Natural killer cell treated with Interleukin-12 subunit alpha and Interleukin-12 subunit beta and Interleukin-15 and Interleukin-18, amount 100 ng/mL, for 72 hours (primary cell): ENCODE data around the gene PRCD. TPM values are rescaled to one million over a fixed set of nuclear protein-coding genes. Genes with fewer than 3 reads are reported as not detected.
A peak's percentile ranks its signal among the peaks of the same experiment; 100 is the strongest.

Source experiments
- ATAC-seq, 2 donors: fragments of 150-1000 bp; cut with Tn5 transposase in 1 of 2; sonication (Bioruptor Pico), chemical (Tn5 transposase) in 1 of 2; 2 replicates each; pipeline ENCODE4 v1.10.0; 2021
- DNase-seq: peaks from one replicate; pipeline ENCODE4 v3.0.0; 2022; ENCODE audit warnings: low spot score
- H3K27ac Mint-ChIP-seq, 2 donors: 1 replicate in 1 of 2; 2 replicates in 1 of 2; pipeline ENCODE4 v1.8.0; 2022; ENCODE audit warnings: mixed read lengths in 2 of 2, mild to moderate bottlenecking in 1 of 2, moderate library complexity in 1 of 2
- H3K27me3 Mint-ChIP-seq, 2 donors: 1 replicate in 1 of 2; 2 replicates in 1 of 2; pipeline ENCODE4 v1.8.0; 2022; ENCODE audit warnings: mixed read lengths in 2 of 2
- H3K36me3 Mint-ChIP-seq: one replicate; pipeline ENCODE4 v1.8.0; 2022; ENCODE audit warnings: mixed read lengths
- H3K4me1 Mint-ChIP-seq, 2 donors: 1 replicate in 1 of 2; 2 replicates in 1 of 2; pipeline ENCODE4 v1.8.0; 2022; ENCODE audit warnings: low read depth in 2 of 2, mixed read lengths in 2 of 2, mild to moderate bottlenecking in 1 of 2
- H3K4me3 Mint-ChIP-seq: one replicate; pipeline ENCODE4 v1.8.0; 2022; ENCODE audit warnings: mixed read lengths
- H3K9me3 Mint-ChIP-seq: 2 replicates; pipeline ENCODE4 v1.8.0; 2022; ENCODE audit warnings: mixed read lengths
- total RNA-seq, 2 donors: library from RNA; stranded (reverse); gene quantifications; one replicate each; pipeline ENCODE4 v1.2.3, GENCODE V29; 2022

Gene PRCD
- total RNA-seq, 2 donors from 2014 or later = 0.78 TPM; not detected in 1

DNA sequence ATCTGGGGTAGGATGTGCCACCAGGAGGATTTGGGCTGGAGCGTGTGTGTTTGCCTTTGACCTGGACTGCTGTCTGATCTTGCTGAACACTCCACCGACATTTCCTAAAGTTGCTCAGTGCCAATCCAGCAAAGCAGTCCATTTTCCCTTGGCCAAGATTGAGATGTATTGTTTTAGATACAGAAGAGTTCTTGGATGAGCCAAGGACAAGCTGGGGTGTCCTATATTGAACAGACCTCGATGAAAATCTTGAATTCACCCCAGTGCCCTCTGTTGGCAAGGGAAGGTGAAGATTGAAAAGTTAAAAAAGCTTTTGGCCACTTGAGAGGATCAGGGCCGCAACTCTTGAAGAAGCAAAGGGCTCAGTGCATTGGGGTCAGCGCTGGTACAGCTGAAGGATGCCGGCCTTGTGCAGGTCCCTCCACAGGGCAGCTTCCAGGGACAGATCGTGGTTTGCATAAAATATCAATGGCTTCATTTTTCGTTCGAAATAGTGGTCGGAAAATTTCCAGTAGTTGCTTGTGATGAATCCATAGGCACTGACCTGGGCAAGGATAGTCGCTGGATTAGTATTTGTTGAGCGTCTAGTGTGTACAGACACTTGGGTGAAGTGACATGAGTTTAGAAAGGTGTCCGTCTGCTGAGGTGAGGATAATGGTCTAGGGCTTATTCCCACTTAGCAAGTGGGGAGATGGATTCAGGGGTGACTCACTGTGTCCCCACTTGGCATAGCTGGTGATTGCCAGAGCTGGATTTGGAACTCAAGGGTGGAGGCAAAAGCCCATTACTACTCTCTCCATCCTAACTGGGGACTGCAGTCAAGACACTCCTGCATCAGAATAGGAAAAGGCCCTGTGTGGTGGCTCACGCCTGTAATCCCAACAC lies 26.1 kb downstream of the PRCD start:
- Mint-ChIP-seq H3K9me3 (no peaks in the 10 kb centered on the region), H3K36me3 (peaks cover 26% of the 10 kb centered on the region), H3K4me3 (no peak overlapping the region), H3K27me3 (no peaks in the 10 kb centered on the region), H3K27ac (peak overlapping the region; percentile 4 to 78), H3K4me1 (peaks cover 44 to 50% of the 10 kb centered on the region in 2 donors)
- no peak for ATAC-seq
- DNase-seq = no peak

DNA sequence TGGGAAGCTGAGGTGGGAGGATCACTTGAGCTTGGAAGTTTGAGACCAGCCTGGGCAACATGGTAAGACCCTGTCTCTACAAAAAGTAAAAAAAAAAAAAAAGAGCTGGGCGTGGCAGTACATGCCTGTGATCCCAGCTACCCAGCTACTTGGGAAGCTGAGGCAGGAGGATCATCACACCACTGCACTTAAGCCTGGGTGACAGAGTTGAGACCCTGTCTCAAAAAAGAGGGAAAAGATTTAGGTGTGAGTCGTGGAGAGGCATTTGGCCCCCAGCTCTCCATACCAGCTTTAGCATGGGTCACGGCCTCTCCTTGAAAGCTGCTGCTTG lies 26.7 kb downstream of the PRCD start:
- Mint-ChIP-seq H3K27ac (peak overlapping the region; percentile 4 to 52), H3K36me3 (peaks cover 23% of the 10 kb centered on the region), H3K27me3 (no peaks in the 10 kb centered on the region), H3K4me3 (no peak overlapping the region), H3K4me1 (peaks cover 42 to 44% of the 10 kb centered on the region in 2 donors), H3K9me3 (no peaks in the 10 kb centered on the region)
- ATAC-seq (no peak), DNase-seq (no peak)

DNA sequence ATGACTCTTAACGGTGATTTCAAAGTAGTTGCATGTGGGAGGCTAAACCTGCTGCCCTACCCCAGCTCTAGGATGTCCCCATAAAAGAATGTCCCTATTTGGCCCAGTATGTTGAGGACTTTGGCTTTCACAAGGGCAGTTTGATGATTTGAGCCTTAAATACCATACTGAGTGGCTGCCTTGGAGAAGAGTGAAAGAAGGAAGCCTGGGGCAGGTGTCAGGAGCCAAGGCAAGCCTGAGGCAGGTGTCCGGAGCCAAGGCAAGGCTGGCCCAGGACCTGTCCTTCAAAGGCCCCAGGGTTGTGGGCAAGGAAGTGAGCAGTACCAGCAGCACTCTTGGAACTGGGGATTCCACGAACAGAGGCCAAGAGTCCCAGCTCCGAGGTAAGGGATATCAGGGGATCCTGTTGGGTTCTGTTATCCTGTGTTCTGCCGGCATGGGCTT lies 27.2 kb downstream of the PRCD start:
- H3K27ac Mint-ChIP-seq = peak overlapping the region; percentile 4 to 52
- H3K4me1 Mint-ChIP-seq = peaks cover 39% of the 10 kb centered on the region in 2 donors

DNA sequence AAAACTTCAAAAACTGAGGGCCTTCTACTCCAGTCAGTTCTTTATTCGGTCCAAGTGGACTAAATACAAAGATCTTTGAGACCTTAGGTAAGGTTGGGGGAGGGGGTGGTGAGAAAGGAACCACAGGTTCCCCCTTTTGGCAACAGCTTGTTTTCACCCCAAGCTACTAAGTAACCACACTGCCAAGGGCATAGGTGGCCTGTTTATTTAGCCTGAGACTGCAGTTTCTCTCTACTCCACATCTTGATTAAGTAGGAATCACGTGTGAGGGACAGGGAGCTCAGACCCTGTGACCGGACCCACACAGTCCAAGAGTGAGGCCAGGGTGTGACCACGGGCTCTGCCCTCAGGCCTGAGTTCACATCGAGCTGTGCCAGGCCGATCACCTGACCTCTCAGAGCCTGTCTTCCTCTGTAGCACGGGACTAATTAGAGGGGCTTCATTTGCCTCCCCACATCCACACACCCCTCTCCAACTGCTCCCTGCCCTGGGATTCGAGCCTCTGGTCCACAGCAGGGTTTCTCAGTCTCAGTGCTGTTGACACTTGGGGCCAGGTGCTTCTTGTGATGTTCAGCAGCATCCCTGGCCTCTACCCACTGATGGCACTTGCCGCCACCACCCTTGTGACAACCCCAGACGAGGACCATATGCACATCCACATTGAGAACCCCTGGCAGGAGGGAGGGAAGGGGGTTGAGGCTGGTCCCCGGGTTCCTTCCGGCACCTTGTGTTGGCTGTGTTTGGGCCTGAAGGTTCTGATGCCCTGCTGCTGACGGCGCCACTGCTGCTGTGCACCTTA lies 28.0 kb downstream of the PRCD start:
- Mint-ChIP-seq H3K9me3 (no peaks in the 10 kb centered on the region), H3K27ac (peak overlapping the region; percentile 15 to 51), H3K4me3 (no peak overlapping the region), H3K4me1 (peaks cover 35 to 36% of the 10 kb centered on the region in 2 donors), H3K36me3 (peaks cover 17% of the 10 kb centered on the region), H3K27me3 (no peaks in the 10 kb centered on the region)
- no peak for ATAC-seq
- DNase-seq = no peak

More for the DNA sequence above, 27.2 kb downstream of the PRCD start:
- DNase-seq = no peak
- peaks cover 19% of the 10 kb centered on the region for H3K36me3 Mint-ChIP-seq
- no peak for ATAC-seq
- H3K27me3 Mint-ChIP-seq = no peaks in the 10 kb centered on the region
- H3K4me3 Mint-ChIP-seq = no peak overlapping the region
- no peaks in the 10 kb centered on the region for H3K9me3 Mint-ChIP-seq

DNA sequence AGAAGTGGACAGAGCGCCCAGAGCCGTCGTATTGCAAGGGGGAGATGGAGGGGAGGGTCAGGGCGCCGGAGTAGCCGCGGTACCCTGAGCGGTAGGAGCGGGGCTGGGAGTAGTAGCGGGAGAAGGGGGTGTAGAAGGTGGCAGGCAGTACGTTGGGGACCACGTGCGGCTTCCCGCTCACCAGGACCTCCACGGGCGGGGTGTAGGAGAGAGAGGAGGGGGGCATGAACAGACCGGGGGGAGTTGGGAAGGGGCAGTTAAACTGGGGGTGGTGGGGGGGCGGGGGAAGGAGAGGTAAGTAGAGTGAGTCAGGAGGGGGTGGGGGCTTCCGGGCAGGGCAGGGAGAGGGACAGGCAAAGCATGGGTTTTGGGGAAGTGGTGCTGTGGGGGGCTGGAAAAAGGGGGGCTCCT lies 29.0 kb downstream of the PRCD start:
- H3K9me3 Mint-ChIP-seq = no peaks in the 10 kb centered on the region
- peak overlapping the region; percentile 15 to 51 for H3K27ac Mint-ChIP-seq
- DNase-seq = no peak
- no peak for ATAC-seq
- H3K27me3 Mint-ChIP-seq = no peaks in the 10 kb centered on the region
- peaks cover 30 to 31% of the 10 kb centered on the region in 2 donors for H3K4me1 Mint-ChIP-seq
- H3K36me3 Mint-ChIP-seq = peaks cover 13% of the 10 kb centered on the region
- no peak overlapping the region for H3K4me3 Mint-ChIP-seq

DNA sequence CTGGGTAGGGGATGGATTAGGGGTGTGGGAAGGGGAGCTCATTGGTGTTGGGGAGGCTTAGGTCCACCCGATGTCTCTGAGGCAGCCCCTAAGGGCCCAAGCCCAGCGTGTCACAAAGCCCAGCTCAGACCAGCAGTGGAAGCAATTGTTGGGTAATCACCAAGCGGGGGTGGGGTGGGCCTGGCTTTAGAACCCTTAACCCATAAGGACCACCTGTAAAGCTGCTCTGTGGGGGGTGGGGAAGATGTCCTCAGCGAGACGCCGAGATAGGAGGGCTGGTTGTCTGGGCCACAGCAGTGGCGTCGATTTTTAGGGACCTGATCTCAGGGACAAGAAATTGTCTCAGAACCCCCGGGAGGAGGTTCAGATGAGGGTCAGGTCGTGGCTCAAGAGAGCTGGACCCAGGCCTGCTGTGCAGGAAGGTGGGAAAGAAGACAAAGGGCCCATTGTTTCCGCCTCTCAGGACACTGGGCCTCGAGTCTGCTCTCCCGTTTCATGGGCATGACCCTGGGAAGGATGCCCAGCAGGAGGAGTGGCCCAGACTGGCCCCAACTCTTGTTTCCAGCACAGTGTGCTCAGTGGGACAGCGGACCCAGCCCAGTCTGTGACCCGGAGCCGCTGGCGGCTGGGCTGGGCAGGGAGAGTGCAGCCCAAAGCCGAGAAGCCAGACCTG lies 29.9 kb downstream of the PRCD start:
- H3K27ac Mint-ChIP-seq = no peak overlapping the region
- H3K4me1 Mint-ChIP-seq = peaks cover 30 to 31% of the 10 kb centered on the region in 2 donors
- peak in 1 of 2 donors; percentile 29 for ATAC-seq
- H3K27me3 Mint-ChIP-seq = no peaks in the 10 kb centered on the region
- no peaks in the 10 kb centered on the region for H3K9me3 Mint-ChIP-seq
- peaks cover 13% of the 10 kb centered on the region for H3K36me3 Mint-ChIP-seq
- DNase-seq = no peak
- no peak overlapping the region for H3K4me3 Mint-ChIP-seq

DNA sequence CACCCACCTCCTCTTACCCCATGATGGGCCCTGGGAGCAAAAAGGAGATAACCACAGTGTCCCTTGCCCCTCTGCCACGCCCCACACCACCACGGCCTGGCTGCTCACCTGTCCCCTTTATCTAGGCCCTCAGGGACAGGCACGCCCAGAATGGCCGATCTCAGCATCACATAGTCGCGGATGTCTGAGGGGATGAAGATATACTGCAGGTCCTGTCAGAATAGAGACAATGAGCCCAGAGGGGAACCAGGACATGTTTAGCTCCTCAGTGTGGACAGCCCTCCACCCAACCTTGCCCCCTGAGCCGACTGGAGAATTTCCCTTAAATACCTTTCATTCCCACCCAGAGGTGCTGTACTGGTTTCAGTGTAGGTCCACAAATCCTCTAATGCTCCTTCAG lies 30.6 kb downstream of the PRCD start:
- Mint-ChIP-seq H3K36me3 (peaks cover 9% of the 10 kb centered on the region), H3K4me1 (peaks cover 28 to 29% of the 10 kb centered on the region in 2 donors), H3K27ac (no peak overlapping the region), H3K9me3 (no peaks in the 10 kb centered on the region), H3K4me3 (no peak overlapping the region), H3K27me3 (no peaks in the 10 kb centered on the region)
- DNase-seq = no peak
- no peak for ATAC-seq

DNA sequence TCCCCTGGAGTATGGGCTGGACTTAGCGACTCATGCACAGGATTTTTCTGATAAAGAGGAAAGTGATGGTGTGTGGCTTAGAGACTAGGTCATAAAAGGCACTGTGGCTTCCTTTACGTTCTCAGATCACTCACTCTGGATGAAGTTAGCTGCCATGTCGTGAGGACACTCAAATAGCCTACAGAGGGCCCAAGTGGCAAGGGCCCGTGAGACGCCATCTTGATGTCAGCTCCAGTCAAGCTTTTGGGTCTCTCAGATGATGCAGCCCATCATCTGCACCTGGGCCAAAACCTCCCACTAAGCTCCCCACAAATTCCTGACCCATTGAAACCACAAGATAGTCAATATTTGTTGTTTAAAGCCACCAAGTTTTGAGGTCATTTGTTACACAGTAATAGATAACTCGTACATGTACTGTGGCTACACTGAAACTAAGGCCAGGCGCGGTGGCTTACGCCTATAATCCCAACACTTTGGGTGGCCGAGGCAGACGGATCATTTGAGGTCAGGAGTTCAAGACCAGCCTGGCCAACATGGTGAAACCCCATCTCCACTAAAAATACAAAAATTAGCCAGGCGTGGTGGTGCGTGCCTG lies 31.1 kb downstream of the PRCD start:
- H3K36me3 Mint-ChIP-seq = peaks cover 4% of the 10 kb centered on the region
- DNase-seq = no peak
- H3K9me3 Mint-ChIP-seq = no peaks in the 10 kb centered on the region
- H3K4me1 Mint-ChIP-seq = peaks cover 23 to 25% of the 10 kb centered on the region in 2 donors
- no peak for ATAC-seq
- H3K27me3 Mint-ChIP-seq = no peaks in the 10 kb centered on the region
- H3K4me3 Mint-ChIP-seq = no peak overlapping the region
- H3K27ac Mint-ChIP-seq = no peak overlapping the region

DNA sequence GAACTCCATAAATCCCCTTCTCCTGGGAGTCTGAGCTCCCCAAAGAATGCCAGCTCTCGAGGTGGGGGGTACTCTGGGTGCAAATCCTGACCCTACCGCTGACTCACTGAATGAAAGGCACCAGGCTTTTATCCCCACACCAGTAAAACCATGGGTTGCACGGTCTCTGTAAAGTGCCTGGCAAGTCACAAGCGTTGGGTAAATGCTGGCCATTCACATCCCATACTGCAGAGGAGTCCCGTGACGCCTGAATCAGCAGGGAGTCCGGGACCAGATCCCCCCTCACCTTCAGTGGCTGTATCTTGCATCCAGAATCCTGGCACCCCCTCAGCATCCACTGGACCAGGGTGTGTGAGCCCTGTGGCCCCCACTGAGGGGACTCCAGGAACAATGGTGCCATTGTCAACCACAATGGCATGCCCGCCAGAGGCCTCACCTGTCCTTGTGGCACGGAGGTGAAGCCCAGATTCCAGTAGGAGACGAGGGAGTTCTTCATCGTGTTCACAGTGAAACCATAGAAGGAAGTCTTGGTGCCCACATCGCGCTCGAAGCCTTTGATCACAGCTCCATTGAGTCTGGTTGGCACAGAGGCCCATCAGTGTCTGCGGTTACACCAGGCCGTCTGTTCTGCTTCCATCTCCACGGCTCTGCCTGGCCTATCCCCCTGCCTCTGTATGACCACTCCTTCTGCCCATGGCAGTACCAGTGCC lies 32.5 kb downstream of the PRCD start:
- Mint-ChIP-seq H3K27ac (no peak overlapping the region), H3K4me1 (peaks cover 11 to 19% of the 10 kb centered on the region in 2 donors), H3K27me3 (no peaks in the 10 kb centered on the region), H3K36me3 (no peaks in the 10 kb centered on the region), H3K9me3 (no peaks in the 10 kb centered on the region), H3K4me3 (no peak overlapping the region)
- ATAC-seq (no peak), DNase-seq (no peak)

DNA sequence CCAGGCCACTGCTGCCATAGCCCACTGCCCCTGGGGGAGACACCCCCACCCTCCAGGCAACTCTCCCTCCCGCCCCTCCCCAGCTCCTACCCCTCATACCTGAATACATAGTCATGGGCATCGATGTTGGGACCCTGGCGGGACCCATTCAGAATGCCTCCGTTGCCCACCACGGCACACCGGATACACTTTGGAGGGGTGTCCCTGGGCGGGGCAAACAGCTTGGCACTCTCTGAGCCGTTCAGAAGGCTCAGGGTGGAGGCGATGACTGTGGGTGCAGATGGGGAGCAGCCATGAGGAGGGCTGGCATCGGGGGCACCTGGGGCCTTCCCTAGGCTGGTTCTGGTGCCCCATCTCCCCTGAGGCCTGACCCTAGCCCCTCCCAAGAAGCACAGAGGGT lies 33.3 kb downstream of the PRCD start:
- Mint-ChIP-seq H3K27ac (no peak overlapping the region), H3K4me1 (peaks cover 5 to 11% of the 10 kb centered on the region in 2 donors), H3K27me3 (no peaks in the 10 kb centered on the region), H3K4me3 (no peak overlapping the region), H3K36me3 (no peaks in the 10 kb centered on the region), H3K9me3 (no peaks in the 10 kb centered on the region)
- peak in 1 of 2 donors; percentile 2 for ATAC-seq
- DNase-seq = no peak

DNA sequence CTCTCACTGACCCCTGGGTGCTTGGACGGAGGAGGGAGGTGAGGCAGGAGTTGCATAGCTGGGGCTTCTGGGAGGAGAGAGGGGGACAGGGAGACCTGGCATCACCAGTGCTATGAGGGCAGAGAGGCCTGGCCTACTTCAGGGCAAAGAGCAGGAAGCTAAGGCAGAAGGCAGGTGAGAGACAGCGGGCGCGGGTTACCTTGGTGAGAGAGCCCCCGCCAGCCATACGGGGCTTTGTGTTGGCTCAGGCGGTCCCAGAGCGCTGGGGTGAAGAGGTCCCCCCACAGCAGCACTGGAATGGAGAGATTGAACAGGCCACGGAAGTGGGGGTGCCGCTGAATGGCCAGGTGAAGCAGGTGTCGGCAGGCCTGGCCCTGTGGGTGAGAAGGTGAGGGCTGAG lies 34.3 kb downstream of the PRCD start:
- peak in 1 of 2 donors; percentile 11 for ATAC-seq
- peaks cover 0 to 5% of the 10 kb centered on the region in 2 donors for H3K4me1 Mint-ChIP-seq
- no peak overlapping the region for H3K27ac Mint-ChIP-seq
- H3K36me3 Mint-ChIP-seq = no peaks in the 10 kb centered on the region
- H3K27me3 Mint-ChIP-seq = no peaks in the 10 kb centered on the region
- H3K9me3 Mint-ChIP-seq = no peaks in the 10 kb centered on the region
- DNase-seq = no peak
- H3K4me3 Mint-ChIP-seq = no peak overlapping the region

DNA sequence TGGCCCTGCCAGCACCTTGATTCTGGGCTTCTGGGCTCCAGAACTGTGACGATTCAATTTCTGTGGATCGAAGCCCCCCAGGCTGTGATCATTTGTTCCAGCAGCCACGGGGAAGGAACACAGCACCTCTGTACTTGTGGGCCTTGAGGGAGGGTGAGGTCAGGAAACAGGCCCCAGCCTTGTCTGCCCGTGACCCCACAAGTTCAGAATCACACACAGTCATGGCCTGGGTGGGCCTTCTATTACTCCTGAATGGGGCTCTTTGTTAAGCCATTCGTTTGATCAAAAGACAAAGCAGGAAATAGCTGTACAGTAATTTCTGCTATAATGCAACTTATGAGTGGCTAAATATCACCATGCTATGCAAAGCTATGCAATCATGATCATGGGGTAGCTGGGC lies 35.7 kb downstream of the PRCD start:
- Mint-ChIP-seq H3K4me1 (peaks cover 0 to 8% of the 10 kb centered on the region in 2 donors), H3K4me3 (no peak overlapping the region), H3K36me3 (no peaks in the 10 kb centered on the region), H3K27me3 (no peaks in the 10 kb centered on the region), H3K27ac (no peak overlapping the region), H3K9me3 (no peaks in the 10 kb centered on the region)
- ATAC-seq (no peak), DNase-seq (no peak)

DNA sequence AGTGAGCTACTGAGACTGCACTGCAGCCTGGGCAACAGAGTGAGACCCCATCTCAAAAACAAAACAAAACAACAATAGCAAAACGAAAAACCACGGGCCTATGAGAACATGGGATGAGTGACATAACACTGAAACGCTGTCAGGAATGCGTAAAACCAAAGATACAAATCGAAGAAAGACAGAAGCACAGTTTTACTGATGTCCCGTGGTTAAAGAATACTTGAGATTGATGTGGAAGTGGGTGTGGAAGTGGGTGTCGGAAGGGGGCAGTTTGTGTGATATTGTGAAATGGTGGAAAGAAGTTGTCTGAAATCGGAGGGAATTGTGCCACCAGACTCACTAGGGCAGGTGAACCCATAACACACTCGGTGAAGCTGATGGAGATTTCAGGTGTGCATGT lies 36.3 kb downstream of the PRCD start:
- ATAC-seq = no peak
- DNase-seq = no peak
- H3K9me3 Mint-ChIP-seq = no peaks in the 10 kb centered on the region
- H3K4me3 Mint-ChIP-seq = no peak overlapping the region
- no peaks in the 10 kb centered on the region for H3K27me3 Mint-ChIP-seq
- H3K36me3 Mint-ChIP-seq = no peaks in the 10 kb centered on the region
- no peak overlapping the region for H3K27ac Mint-ChIP-seq
- peaks cover 0 to 8% of the 10 kb centered on the region in 2 donors for H3K4me1 Mint-ChIP-seq
